K562 (cell line): Measurements from ENCODE around the gene KDM4C. TPM values are rescaled to one million over a fixed set of nuclear protein-coding genes. Genes with fewer than 3 reads are reported as not detected.

Source experiments
- ATAC-seq: fragments of 200-7000 bp; cut with Tn5 transposase; 3 replicates; pipeline ENCODE4 v1.9.1; 2020; ENCODE audit warnings: moderate library complexity
- BruUV-seq: library from RNA; stranded (reverse); fragments of 400-500 nt; replicated peaks from 2 replicates; lab custom pipeline; 2021; lab: Mats Ljungman, UMichigan
- CTCF ChIA-PET: fragments of 300-600 bp; formaldehyde crosslinking; extraction: SDS; loops from one replicate; lab custom pipeline; 2021; ENCODE audit warnings: low intra/inter-chr PET ratio; lab: Yijun Ruan, JAX
- POLR2A ChIA-PET: fragments of 300-600, 350-650 bp; sonication (Branson Sonifier 250); formaldehyde crosslinking; extraction: SDS; loops from one replicate; lab custom pipeline; 2021; ENCODE audit warnings: antibody characterized with exemption, inconsistent platforms; lab: Yijun Ruan, JAX
- DNase-seq, 4 experiments: peaks; one replicate each; pipeline versions ENCODE4 v3.0.0 to v3.0.0-alpha.2; 2011 to 2018; ENCODE audit warnings: low spot score in 3 of 4, mixed read lengths in 3 of 4; ENCODE audit errors: extremely low read depth in 1 of 4
- FAIRE-seq: peaks from 2 replicates; lab custom pipeline; 2011; peaks lifted over from hg19 to GRCh38; lab: Jason Lieb, UNC
- H2AFZ ChIP-seq: 2 replicates; pipeline ENCODE4 v1.6.0; 2011; ENCODE audit warnings: low read depth, low read length, control low read depth, inconsistent platforms
- H3K27ac ChIP-seq: fragments of 200-600 bp; 3 replicates; pipeline ENCODE4 v1.8.0; 2011; ENCODE audit warnings: low read depth, mild to moderate bottlenecking, control low read depth, inconsistent platforms, low read length, moderate library complexity, mixed read lengths; ENCODE audit errors: extremely low read depth
- H3K27me3 ChIP-seq, 2 experiments: fragments of 300-600 bp in 1 of 2; 2 replicates in 1 of 2; 3 replicates in 1 of 2; pipeline versions ENCODE4 v1.6.0 to v1.8.0; 2011; ENCODE audit warnings: inconsistent platforms in 2 of 2, low read length in 2 of 2, mild to moderate bottlenecking in 1 of 2, mixed read lengths in 1 of 2, moderate library complexity in 1 of 2; ENCODE audit not compliant: control insufficient read depth in 2 of 2, insufficient read depth in 2 of 2
- H3K36me3 ChIP-seq: fragments of 300-600 bp; 3 replicates; pipeline ENCODE4 v1.8.0; 2011; ENCODE audit warnings: mild to moderate bottlenecking, low read length, inconsistent platforms; ENCODE audit not compliant: control insufficient read depth, insufficient read depth
- H3K4me1 ChIP-seq, 2 experiments: fragments of 200-600 bp in 1 of 2; replicated peaks in 1 of 2; 2 replicates in 1 of 2; 3 replicates in 1 of 2; pipeline versions ENCODE4 v1.5.1 to v1.8.0; 2011; ENCODE audit warnings: inconsistent platforms in 2 of 2, low read length in 2 of 2, mild to moderate bottlenecking in 1 of 2, mixed read lengths in 1 of 2, moderate library complexity in 1 of 2; ENCODE audit not compliant: control insufficient read depth in 2 of 2, insufficient read depth in 2 of 2
- H3K4me2 ChIP-seq: 2 replicates; pipeline ENCODE4 v1.6.1; 2011; ENCODE audit warnings: low read length, control low read depth, inconsistent platforms, mixed read lengths; ENCODE audit not compliant: insufficient read depth
- H3K4me3 ChIP-seq: fragments of 200-600 bp; sonication (generic), shearing (Covaris generic); 2 replicates; pipeline ENCODE4 v1.5.1; 2016; ENCODE audit warnings: control low read depth, inconsistent platforms
- H3K79me2 ChIP-seq: fragments of 200-600 bp; 3 replicates; pipeline ENCODE4 v1.8.0; 2011; ENCODE audit warnings: low read length, inconsistent platforms; ENCODE audit not compliant: control insufficient read depth, insufficient read depth
- H3K9ac ChIP-seq, 2 experiments: 2 replicates each; pipeline versions ENCODE4 v1.6.0 to v1.6.1; 2011; ENCODE audit warnings: low read depth in 2 of 2, low read length in 2 of 2, control low read depth in 1 of 2, inconsistent platforms in 1 of 2, mild to moderate bottlenecking in 1 of 2, mixed read lengths in 1 of 2; ENCODE audit not compliant: insufficient read depth in 1 of 2
- H3K9me1 ChIP-seq: one replicate; pipeline ENCODE4 v1.6.0; 2011; ENCODE audit warnings: inconsistent platforms, mild to moderate bottlenecking, low read length, moderate library complexity; ENCODE audit not compliant: control insufficient read depth, insufficient read depth
- H3K9me3 ChIP-seq: replicated peaks from 2 replicates; pipeline ENCODE4 v1.5.1; 2011; ENCODE audit warnings: low read depth, low read length, inconsistent platforms; ENCODE audit not compliant: control insufficient read depth, insufficient read depth
- H4K20me1 ChIP-seq: replicated peaks from 2 replicates; pipeline ENCODE4 v1.6.1; 2011; ENCODE audit warnings: low read length, inconsistent platforms, mixed read lengths; ENCODE audit not compliant: control insufficient read depth, insufficient read depth
- CUX1 ChIP-seq: fragments of 200-800 bp; sonication (Bioruptor generic); IDR thresholded peaks from 2 replicates; pipeline ENCODE4 v1.6.1; 2016; ENCODE audit warnings: missing genetic modification characterization, missing compliant biosample characterization
- FOXO4 ChIP-seq: fragments of 450-650 bp; formaldehyde crosslinking; IDR thresholded peaks from 2 replicates; pipeline ENCODE4 v1.4.0; 2020; ENCODE audit warnings: mild to moderate bottlenecking, moderate library complexity
- GABPB2 ChIP-seq: fragments of 250-450 bp; sonication (Bioruptor Pico); conservative IDR thresholded peaks from 2 replicates; pipeline ENCODE4 v1.5.1; 2021; ENCODE audit warnings: mild to moderate bottlenecking
- KDM4B ChIP-seq, 2 experiments: fragments of 450-650 bp in 1 of 2; sonication (generic) in 1 of 2; IDR thresholded peaks; 2 replicates each; pipeline ENCODE4 v1.6.1; 2016 to 2017; ENCODE audit warnings: borderline replicate concordance in 2 of 2, antibody characterized with exemption in 1 of 2, low read depth in 1 of 2, mild to moderate bottlenecking in 1 of 2
- MAFF ChIP-seq: IDR thresholded peaks from 2 replicates; pipeline ENCODE4 v1.6.1; 2012; ENCODE audit warnings: low read length, improper control_type of control experiment
- NFIX ChIP-seq: fragments of 250-450 bp; sonication (Bioruptor Pico); IDR thresholded peaks from 2 replicates; pipeline ENCODE4 v1.4.0; 2020; ENCODE audit warnings: low read depth, mild to moderate bottlenecking, moderate library complexity
- NRF1 ChIP-seq, 2 experiments: fragments of 450-650 bp; IDR thresholded peaks in 1 of 2; conservative IDR thresholded peaks in 1 of 2; 2 replicates each; pipeline ENCODE4 v1.6.1; 2014; ENCODE audit warnings: mild to moderate bottlenecking in 2 of 2
- SPI1 ChIP-seq: IDR thresholded peaks from 2 replicates; pipeline ENCODE4 v1.6.1; 2011; ENCODE audit warnings: low read depth, low read length, control low read depth, borderline replicate concordance
- THRA ChIP-seq: fragments of 450-650 bp; IDR thresholded peaks from 2 replicates; pipeline ENCODE4 v1.6.1; 2017; ENCODE audit warnings: mild to moderate bottlenecking, moderate library complexity
- WGBS: fragments of 100-300 bp; shearing (Covaris generic); methylation state at CpG from one replicate; pipeline ENCODE4 v1.1.6; 2016; ENCODE audit warnings: low coverage, mixed read lengths; ENCODE audit not compliant: insufficient coverage; ENCODE audit errors: missing lambda C conversion rate; 5-methylcytosine and 5-hydroxymethylcytosine counted together
- in situ Hi-C: fragments of 300-500 bp; cut with MboI; formaldehyde crosslinking; loops from 4 replicates; pipeline ENCODE4 v1.15.0; 2018; ENCODE audit warnings: inconsistent platforms, mixed read lengths
- intact Hi-C: fragments of 100-400 bp; cut with micrococcal nuclease; formaldehyde crosslinking; loops from 2 replicates; pipeline ENCODE4 v1.14.2; 2022
- polyA plus RNA-seq, 8 experiments: library from polyadenylated mRNA; depleted of rRNA in 4 of 8; stranded (reverse) in 5 of 8; unstranded in 3 of 8; fragments of >200 nt; fragmentation: Nextera tagmentation in 2 of 8; fragmentation: Illumina TruSeq in 1 of 8; extraction: Ambion mirVana in 2 of 8; extraction: Trizol in 1 of 8; gene quantifications; 2 replicates each; pipeline versions ENCODE4 v1.2.1 to v1.2.3, GENCODE V29; 2011 to 2014; ENCODE audit warnings: inconsistent platforms in 1 of 8, missing spikeins in 1 of 8
- total RNA-seq, 7 experiments: library from RNA; depleted of rRNA in 6 of 7; stranded (reverse); fragments of >200 nt in 6 of 7; fragmentation: Illumina TruSeq in 2 of 7; extraction: Trizol in 2 of 7; gene quantifications; 2 replicates each; pipeline versions ENCODE4 v1.2.1 to v1.2.3, GENCODE V29; 2011 to 2021; ENCODE audit warnings: low replicate concordance in 1 of 7

Gene KDM4C
- total and polyA plus RNA-seq, 9 of the 15 experiments (the other 6 are each of a cell fraction or from before 2014, with no cell fraction given): 5.4 to 17.0 (median 12.6) TPM

GRCh38 chr9:6771722-6772121 is 13.9 kb downstream of the KDM4C start:
- BruUV-seq: no TSS peak
- Histone ChIP-seq H3K36me3 (no peaks in the 10 kb centered on the region), H3K27ac (no peak overlapping the region), H2AFZ (no peak overlapping the region)
- POLR2A ChIA-PET: no interaction called here
- TF ChIP-seq NFIX (CRISPR knock-in tag) (no peak), NRF1 (conservative IDR thresholded peaks at IDR 0.05 in 1 of 2, IDR thresholded peaks at IDR 0.05 in 1 of 2) (no peak), FOXO4 (no peak), KDM4B (IDR thresholded peaks at IDR 0.05; ENCODE audit: borderline replicate concordance in 2 of 2, low read depth in 1 of 2) (no peak), CUX1 (CRISPR knock-in tag) (no peak), GABPB2 (no peak), MAFF (no peak), SPI1 (no peak), THRA (no peak)
- TF ChIP-seq, all 486 proteins: peak for 0
- Histone ChIP-seq H3K9me1 (no peaks in the 10 kb centered on the region), H3K4me1 (peaks cover 0 to 4% of the 10 kb centered on the region in 2 experiments; a peak in 3 of 5 replicates), H3K9me3 (no peaks in the 10 kb centered on the region), H4K20me1 (no peaks in the 10 kb centered on the region), H3K4me2 (no peak overlapping the region), H3K9ac (no peak overlapping the region), H3K79me2 (peaks cover 46% of the 10 kb centered on the region), H3K27me3 (no peaks in the 10 kb centered on the region), H3K4me3 (no peak overlapping the region)
- ATAC-seq: no peak
- FAIRE-seq: no peak
- 83% methylated on average over 1 of the region's 2 CpGs for WGBS
- CTCF ChIA-PET: no interaction called here
- DNase-seq: no peak
- in situ Hi-C loops: no loop called here
- intact Hi-C loops: no loop called here
